HG03108 (cell line): Measurements from ENCODE around the gene FGD5.

Experiments
- ATAC-seq: cut with Tn5 transposase; IDR thresholded peaks from one replicate; pipeline ENCODE4 v1.9.1; 2021; ENCODE audit warnings: moderate library complexity; ENCODE audit not compliant: unreplicated experiment

Gene FGD5

GRCh38 chr3:14848906-14849305 is 30.1 kb downstream of the FGD5 start:
- ATAC-seq, result no peak

GRCh38 chr3:14849638-14850230 is 31.0 kb downstream of the FGD5 start:
- no peak for ATAC-seq

DNA sequence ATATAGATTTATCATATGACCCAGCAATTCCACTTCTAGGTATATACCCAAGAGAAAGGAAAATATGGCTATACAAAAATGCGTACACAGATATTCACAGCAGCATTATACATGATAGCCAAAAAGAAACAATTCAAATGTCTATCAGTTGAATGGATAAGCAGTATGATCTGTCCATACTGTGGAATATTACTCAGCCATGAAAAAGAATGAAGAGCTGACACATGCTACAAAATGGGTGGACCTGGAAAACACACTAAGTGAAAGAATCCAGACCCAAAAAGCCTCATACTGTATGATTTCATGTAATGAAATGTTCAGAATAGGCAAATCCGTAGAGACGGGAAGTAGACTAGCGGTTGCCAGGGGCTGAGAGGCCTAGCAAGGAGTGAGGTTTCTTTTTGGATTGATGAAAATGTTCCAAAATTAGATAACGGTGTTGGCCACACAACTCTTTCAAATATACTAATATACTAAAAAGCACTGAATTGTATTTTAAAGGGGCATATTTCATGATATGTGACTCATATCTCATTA is 33.4 kb downstream of the FGD5 start:
- ATAC-seq, result no peak

- no peak for ATAC-seq
These were observed 34.0 kb downstream of the FGD5 start for GRCh38 chr3:14852717-14853116.

DNA sequence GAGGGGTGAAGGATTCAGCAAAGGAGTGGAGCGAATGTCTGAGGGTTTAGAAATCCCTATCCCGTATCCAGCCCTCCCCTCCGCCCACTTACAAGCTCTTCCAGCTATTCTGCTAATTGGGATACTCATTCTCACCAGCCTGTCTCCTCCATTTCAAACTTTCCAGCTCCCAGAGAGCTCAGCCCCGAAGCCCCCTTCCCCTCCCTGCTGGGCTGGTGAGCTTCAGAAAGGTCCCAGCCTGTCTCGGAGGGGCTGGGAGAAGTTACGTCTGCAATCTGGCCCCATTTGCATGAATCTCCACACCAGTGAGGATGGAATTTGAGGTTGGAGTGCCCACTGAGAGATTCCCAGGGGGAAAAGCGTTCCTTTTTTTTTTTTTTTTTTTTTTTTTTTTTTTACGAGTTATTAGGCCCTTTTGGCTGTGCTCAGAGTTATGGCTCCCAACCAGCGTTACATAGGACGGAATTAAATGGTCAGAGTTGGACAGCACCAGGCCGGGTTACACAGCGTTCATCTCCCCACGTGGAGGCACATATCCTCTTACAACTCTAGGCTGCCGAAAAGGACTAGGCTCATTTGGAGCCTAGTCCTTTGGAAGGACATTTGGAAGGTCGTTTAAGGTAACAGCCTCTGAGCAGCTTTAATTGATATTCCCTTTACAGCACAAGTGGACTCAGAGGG is 34.6 kb downstream of the FGD5 start:
- ATAC-seq, result no peak

GRCh38 chr3:14857506-14857905 is 38.7 kb downstream of the FGD5 start:
- ATAC-seq, result no peak

GRCh38 chr3:14858105-14858504 is 39.3 kb downstream of the FGD5 start:
- ATAC-seq, result no peak

DNA sequence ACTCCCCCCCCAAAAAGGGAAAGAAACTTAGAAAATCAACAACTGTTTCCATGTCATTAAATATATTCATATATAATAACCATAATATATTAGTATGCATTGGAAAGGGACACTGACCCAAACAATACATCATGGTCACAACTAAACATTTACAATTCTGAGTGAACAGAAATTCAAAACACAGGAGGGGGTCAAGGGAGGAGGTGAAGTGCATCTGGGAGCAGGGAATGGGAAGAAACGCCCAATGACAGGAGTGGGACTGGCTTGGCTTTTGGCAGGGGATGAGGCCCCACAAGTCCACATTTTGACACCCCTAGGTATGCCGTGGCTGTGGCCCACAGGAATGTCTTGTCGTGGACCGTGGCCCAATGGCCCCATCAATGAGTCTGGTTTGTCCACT is 41.1 kb downstream of the FGD5 start:
- no peak for ATAC-seq

DNA sequence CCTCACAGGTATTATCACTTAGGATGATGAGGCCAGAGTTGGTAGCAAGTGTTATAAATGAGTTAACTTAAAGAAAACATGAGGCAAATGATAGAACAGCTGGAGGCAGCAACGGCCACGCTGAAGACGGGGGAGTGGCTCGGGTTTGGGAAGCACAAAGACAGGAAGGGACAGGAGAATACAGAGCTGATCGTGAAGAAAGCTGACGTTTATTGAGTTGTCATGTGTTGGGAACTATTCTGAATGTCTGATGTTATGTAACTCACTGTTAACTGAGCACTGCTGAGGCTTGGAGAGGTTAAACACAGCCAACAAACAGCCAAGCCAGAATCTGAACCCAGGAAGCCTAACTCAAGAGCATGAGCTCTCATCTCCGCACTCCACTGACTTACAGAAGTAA is 42.3 kb downstream of the FGD5 start:
- no peak for ATAC-seq

DNA sequence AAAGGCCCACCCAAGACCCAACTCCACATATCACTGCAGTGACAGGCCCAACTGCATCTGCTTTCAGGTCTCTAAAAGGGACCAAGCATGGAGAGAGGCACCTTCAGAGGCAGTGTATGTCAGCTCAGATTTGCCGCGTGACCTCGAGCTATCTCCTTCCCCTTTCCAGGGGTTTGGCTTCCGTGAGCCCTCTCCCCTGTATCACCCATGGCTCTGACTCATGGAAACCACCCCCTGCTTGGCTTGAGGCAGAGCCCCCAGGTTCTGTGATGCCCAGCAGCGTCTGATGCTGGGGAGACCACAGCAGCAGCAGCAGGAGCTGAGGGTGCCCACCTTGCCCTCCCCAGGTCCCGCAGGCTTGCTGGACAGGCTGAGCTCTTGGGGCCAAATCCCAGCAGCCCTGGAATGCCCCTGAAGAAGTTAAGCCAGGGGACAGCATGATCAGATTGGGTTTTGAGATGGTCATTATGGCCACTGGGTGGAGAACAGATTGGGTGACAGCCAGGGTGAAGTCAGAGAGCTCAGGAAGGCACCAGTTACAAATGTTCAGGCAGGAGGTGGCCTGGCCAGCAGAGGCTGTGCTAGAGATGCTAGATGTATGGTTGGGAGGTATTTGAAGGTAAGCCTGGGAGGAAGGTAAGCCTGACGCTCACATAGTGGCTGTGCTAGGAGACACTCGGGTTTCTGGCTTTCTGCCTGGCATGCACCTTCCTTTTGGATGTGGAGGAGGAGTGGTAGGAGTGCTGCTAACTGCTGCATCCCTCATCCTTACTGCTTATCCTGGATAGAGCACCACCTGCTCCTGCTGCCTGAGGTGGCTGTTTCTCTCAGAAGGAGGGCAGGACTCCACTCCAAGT is 42.9 kb downstream of the FGD5 start:
- no peak for ATAC-seq

DNA sequence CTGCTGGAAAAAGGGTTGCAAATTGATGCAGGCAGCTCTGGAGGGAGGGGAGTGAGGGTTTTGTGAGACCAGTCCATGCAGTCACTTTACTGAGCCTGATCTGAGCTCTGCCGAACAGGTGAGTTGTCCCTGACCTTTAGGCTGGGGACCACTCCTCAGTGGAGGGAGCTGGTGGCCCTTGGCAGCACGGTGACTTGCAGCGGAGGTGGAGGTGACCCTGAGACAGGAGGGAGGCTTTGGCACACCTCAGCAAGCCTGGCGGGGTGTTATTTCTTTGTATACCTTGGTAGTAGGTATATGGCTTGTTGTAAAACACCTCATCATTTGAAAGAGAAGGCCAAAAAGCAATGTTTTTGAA is 43.5 kb downstream of the FGD5 start:
- no peak for ATAC-seq

DNA sequence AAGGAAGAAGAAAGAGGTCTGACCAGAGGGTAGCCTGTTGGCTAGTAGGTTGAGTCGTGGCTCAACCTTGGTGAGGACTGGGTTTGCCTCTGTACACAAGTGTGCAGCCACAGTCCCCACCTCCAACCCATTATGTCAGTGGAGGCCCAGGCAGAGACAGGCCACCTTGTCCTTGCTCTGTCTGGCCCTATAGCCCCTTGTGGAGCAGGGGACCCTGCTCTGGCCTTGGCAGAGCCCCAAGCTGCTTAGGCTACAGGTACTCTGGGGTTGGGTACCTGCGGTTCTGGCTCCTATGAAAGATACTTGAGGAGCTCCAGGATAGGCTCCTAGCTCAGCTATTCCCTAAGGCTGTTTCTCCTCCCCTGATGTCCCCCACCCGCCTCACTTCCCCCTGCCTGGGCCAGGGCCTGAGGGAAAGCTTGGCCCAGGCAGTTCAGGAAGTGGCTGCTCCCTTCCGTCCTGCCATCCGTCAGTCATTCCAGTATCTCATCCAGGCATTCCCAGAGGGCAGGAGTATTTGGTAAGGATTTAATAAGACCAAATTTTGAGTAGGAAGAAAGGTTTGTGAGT is 44.0 kb downstream of the FGD5 start:
- ATAC-seq, result no peak

GRCh38 chr3:14863333-14864100 is 44.8 kb downstream of the FGD5 start:
- ATAC-seq, result no peak

DNA sequence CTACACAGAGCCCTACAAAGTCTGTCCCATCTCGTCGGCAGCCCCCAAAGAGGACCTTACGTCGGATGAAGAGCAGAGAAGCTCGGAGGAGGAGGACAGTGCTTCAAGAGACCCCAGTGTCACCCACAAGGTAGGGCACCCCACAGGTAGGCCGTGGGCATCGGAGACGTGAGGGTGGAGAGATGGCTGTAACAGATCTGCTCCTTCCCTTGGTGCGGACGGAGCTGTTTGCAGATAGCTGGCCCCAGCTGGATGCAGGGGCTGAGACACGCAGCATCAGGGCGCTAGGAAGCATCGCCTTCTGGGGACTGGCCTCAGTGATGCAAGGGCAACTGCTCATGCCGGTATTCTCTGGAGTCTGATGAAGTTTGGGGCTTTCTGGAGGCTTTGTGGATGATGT is 45.4 kb downstream of the FGD5 start:
- ATAC-seq, result no peak

GRCh38 chr3:14866627-14867026 is 47.9 kb downstream of the FGD5 start:
- ATAC-seq, result no peak

- no peak for ATAC-seq
These were observed 49.3 kb downstream of the FGD5 start for GRCh38 chr3:14867936-14868570.

DNA sequence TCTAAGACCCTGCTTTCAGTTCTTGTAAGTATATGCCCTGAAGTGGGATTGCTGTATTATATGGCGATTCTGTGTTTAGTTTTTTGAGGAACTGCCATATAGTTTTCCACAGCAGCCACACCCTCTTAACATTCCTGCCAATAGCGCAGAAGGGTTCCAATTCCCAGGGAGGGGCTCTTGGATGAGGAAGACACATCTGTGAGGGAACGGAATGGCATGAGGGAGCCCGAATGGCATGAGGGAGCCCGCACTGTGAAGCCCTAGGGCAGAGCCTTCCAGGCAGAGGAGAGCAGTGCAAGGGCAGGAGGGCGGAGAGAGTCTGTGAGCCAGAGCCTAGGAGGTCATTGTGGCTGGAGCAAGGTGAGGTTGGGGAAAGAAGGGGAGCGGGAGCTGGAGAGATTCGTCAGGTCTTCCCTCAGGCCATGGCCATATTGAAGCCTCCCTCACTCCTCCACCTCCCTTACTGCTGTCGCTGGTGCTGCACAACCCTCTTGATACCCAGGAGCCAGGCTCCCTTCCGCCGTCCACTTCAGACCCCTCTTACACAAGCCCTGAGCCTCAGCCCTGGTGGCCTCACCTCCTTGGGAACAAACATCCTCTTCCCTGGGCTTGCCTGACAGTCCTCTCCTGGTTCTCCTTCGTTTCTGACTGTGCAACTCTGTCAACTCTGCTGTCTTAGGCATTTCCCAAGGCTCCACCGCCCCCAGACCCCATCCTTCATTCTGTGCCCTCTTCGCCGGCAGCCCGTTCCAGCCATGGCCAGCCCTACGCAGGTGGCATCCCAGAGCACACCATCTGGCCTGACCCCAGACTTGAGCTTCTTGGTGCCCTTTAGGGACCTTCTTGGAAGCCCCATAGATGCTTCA is 51.4 kb downstream of the FGD5 start:
- ATAC-seq, result no peak

GRCh38 chr3:14870783-14871060 is 52.0 kb downstream of the FGD5 start:
- no peak for ATAC-seq

- ATAC-seq, result no peak
These were observed 52.9 kb downstream of the FGD5 start for GRCh38 chr3:14871456-14872200.
